GM18526 (cell line): ENCODE results near the gene EXOC4.

Experiments
- POLR2A ChIP-seq: IDR thresholded peaks from 3 replicates; pipeline ENCODE4 v1.6.1; 2011; ENCODE audit not compliant: insufficient read length; ENCODE audit errors: extremely low read depth

The EXOC4 gene

GRCh38 chr7:133735222-133735621, 482.3 kb downstream of the EXOC4 start:
- no peak for TF ChIP-seq POLR2A

DNA sequence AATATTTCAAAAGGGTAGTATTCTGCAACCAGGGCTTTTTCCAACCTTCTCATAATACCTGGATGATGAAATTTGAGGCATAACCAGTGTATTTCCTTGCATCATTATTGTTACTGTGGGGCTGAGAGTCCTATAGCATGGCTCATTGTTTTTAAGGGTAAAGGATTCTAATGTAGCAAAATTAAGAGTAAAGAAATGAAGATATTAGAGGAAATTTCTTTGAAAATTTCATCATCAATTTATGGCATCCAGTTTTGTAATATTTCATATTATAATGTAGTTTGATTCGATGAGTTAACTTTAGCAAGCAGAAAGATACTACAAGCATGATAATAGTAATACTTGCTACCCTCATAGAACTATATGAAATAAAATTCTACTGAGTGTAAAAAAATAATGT, 486.9 kb downstream of the EXOC4 start:
- TF ChIP-seq POLR2A, result no peak

DNA sequence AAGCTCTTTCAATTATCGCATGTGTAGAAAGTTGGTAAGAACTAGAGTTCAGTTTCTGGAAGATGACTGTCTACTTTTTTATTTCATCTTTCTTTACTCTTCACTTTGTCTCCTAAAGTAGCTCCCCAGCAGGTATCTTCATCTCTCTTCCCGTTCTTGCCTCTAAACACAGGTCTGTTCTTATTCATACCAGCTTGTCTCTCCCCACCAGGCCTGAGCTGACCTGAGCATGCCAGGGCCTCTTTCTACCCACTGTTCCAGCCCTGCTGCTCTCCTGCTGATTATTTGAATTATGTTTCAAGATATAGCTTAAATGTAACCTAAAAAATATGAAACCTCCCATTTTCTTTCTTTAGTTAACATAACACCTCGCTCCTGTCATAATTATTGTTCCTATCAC, 488.2 kb downstream of the EXOC4 start:
- TF ChIP-seq POLR2A, result no peak

DNA sequence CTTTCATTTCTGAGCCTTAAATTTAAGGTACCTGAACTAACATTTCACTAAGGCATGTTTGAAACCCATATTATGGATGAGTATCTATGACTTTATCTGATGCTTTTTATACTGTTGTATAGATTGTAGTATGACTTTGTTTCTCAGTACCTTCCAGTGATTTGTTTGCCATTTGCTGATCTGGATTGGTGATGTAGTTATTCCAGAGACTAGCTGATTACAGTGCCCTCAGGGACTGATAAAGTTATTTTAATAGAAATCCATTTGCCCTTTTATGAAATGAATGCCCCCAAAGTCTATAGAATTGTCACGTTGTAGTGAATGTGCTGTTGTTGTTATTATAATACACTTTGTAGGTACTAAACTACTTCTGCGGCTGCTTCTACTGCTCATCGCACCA, 488.8 kb downstream of the EXOC4 start:
- no peak for TF ChIP-seq POLR2A

GRCh38 chr7:133742709-133743538, 490.0 kb downstream of the EXOC4 start:
- TF ChIP-seq POLR2A, result no peak

DNA sequence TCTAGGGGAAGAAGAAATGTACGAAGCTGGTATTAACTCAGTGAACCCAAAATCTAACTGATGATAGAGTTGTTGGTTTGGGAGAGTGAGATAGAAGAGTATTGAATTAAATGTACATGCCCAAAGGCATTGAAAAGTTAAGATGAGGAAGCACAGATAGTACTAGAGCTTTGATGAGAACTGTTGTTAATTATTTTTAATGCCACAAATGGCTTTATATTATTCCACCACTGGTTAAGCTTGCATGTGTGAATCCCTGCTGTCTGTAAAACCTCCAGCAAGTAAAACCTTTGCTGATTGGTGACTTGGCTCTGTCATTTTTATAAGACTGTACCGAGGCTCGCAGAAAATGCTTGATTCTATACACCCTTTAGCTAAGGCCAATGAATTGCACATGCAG, 491.6 kb downstream of the EXOC4 start:
- no peak for TF ChIP-seq POLR2A

GRCh38 chr7:133746305-133746704, 493.4 kb downstream of the EXOC4 start:
- no peak for TF ChIP-seq POLR2A

GRCh38 chr7:133746847-133747246, 494.0 kb downstream of the EXOC4 start:
- no peak for TF ChIP-seq POLR2A

- TF ChIP-seq POLR2A, result no peak
These were observed 495.8 kb downstream of the EXOC4 start for GRCh38 chr7:133748443-133749407.

GRCh38 chr7:133750287-133750686, 497.4 kb downstream of the EXOC4 start:
- TF ChIP-seq POLR2A, result no peak

DNA sequence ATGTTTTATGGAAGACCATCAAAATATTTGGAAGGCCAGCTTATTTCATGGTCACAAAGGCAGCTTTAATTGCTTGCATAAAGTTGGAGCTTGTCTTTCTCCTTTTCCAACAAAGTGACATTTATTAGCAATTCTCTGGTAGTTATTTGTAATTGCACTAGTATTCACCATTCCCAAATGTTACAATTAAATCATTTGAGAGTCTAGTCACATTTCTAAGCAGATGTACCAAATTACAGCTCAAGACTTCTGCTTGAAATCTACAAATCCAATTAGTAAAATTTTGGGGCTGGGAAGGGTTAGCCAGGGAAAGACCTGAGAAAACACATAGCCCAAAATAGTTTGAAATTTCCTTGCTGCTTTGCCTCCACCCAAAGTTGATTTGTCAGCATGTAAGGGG, 498.2 kb downstream of the EXOC4 start:
- TF ChIP-seq POLR2A, result no peak

DNA sequence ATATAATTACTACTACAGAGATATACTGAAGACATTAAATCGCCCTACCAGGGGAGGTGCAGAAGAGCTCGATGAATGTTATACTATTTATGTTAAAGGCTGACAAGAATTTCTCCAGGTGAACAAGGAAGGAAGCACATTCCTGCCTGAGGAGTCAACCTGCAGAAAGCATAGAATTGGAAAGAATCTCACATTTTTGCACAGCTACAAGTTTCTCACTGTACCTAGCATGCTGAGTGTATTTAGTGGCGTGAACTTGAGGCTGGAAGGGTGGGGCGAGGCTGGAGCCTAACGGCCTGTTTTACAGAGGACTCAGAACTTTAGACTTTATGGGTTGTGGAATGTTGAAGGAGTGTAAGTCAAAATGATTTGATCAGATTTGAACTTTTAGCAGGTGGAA, 500.6 kb downstream of the EXOC4 start:
- TF ChIP-seq POLR2A, result no peak

- no peak for TF ChIP-seq POLR2A
These were observed 501.8 kb downstream of the EXOC4 start for GRCh38 chr7:133754708-133755107.

- TF ChIP-seq POLR2A, result no peak
These were observed 503.0 kb downstream of the EXOC4 start for GRCh38 chr7:133755901-133756300.

GRCh38 chr7:133761443-133761842, 508.6 kb downstream of the EXOC4 start:
- no peak for TF ChIP-seq POLR2A

DNA sequence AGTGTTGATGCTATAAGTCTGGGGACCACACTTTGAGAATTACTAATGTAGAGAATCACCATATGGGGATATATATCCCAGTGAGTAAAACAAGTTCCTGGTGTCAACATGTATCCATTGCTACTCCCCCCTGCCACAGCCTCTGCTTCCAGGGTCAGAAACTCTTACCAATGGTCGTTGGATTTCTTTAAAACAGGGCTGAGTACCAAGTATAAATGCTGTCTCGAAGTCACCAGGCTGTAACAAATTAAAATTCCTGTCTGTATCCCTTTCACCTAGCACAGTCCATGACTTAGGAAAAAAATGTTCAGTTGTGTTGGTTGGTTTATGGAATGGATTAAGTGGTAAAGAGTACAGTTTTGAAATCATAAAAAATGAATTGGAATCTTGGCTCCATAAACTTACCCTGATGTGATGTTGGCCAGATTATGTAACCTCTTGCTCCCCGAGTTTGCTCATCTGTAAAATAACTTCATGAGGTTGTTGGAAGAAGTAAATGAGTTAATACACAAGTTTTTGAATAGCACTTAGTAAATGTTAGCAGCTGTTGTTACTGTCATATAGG, 510.3 kb downstream of the EXOC4 start:
- no peak for TF ChIP-seq POLR2A
